Ramos (cell line): ENCODE measurements around the gene TNFSF15.
"Not testable (repeated sequence)": the region's sequence is repeated elsewhere in the genome, so short reads cannot be mapped to it uniquely, and the experiment has no call there.

Experiments used
- in situ Hi-C: fragments of 300-500 bp; cut with MboI; formaldehyde crosslinking; loops from one replicate; pipeline ENCODE4 v1.14.3; 2022; ENCODE audit warnings: low sequenced_read_pairs; ENCODE audit not compliant: unreplicated experiment

Gene TNFSF15

GRCh38 chr9:114759512-114760341 is 46.1 kb downstream of the TNFSF15 start:
- in situ Hi-C loops: no loop called here

- in situ Hi-C loops: no loop called here
Observed at GRCh38 chr9:114757984-114758383, 47.9 kb downstream of the TNFSF15 start.

- in situ Hi-C loops: no loop called here
Observed at GRCh38 chr9:114757395-114757794, 48.4 kb downstream of the TNFSF15 start.

- in situ Hi-C loops: no loop called here
Observed at GRCh38 chr9:114756920-114757319, 48.9 kb downstream of the TNFSF15 start.

- in situ Hi-C loops: no loop called here
Observed at GRCh38 chr9:114754581-114754980, 51.3 kb downstream of the TNFSF15 start.

- in situ Hi-C loops: no loop called here
Observed at GRCh38 chr9:114746591-114747346, 59.1 kb downstream of the TNFSF15 start.

GRCh38 chr9:114745879-114746550 is 59.8 kb downstream of the TNFSF15 start:
- in situ Hi-C loops: no loop called here

- in situ Hi-C loops: no loop called here
Observed at GRCh38 chr9:114745108-114745848, 60.6 kb downstream of the TNFSF15 start.

- in situ Hi-C loops: no loop called here
Observed at GRCh38 chr9:114743446-114743845, 62.4 kb downstream of the TNFSF15 start.

GRCh38 chr9:114742947-114743346 is 62.9 kb downstream of the TNFSF15 start:
- in situ Hi-C loops: no loop called here

- in situ Hi-C loops: not testable (repeated sequence)
Observed at GRCh38 chr9:114741521-114741920, 64.3 kb downstream of the TNFSF15 start.

- in situ Hi-C loops: loop anchor here (5.0 kb wide), 1 partner anchor 274 kb away; no protein-coding TSS in a partner anchor
Observed at GRCh38 chr9:114738581-114739316, 67.1 kb downstream of the TNFSF15 start.

- in situ Hi-C loops: loop anchor here (5.0 kb wide), 1 partner anchor 274 kb away; no protein-coding TSS in a partner anchor
Observed at GRCh38 chr9:114737847-114738246, 68.0 kb downstream of the TNFSF15 start.

GRCh38 chr9:114737118-114737517 is 68.7 kb downstream of the TNFSF15 start:
- in situ Hi-C loops: loop anchor here (5.0 kb wide), 1 partner anchor 275 kb away; no protein-coding TSS in a partner anchor

- in situ Hi-C loops: loop anchor here (5.0 kb wide), 1 partner anchor 277 kb away; no protein-coding TSS in a partner anchor
Observed at GRCh38 chr9:114735704-114736103, 70.1 kb downstream of the TNFSF15 start.

- in situ Hi-C loops: loop anchor here (5.0 kb wide), 1 partner anchor 277 kb away; no protein-coding TSS in a partner anchor
Observed at GRCh38 chr9:114735139-114735538, 70.7 kb downstream of the TNFSF15 start.
